ENCODE data around the gene OSBPL2. TPM values are rescaled to one million over a fixed set of nuclear protein-coding genes. Genes with fewer than 3 reads are reported as not detected.

OSBPL2 gene
- total RNA-seq, 4 donors from 2014 or later: 52.8 to 86.7 (median 64.2) TPM

DNA sequence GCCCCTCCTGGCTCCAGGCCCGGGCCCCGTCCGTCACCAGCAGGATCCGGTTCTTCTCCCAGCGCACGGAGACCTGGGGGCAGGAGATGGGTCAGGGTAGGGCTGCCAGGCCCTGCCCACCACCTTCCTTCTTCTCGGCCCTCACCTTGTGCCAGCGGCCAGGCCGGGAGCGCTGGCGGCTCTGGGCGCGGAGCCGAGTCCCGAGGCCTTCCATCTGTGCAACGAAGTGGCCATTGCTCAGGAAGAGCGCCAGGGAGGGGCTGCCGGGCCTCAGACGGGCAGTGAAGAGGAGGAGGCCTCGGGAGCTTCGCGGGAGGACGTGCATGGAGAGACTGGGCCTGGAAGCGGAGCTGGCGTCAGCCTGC lies 72.4 kb downstream of the OSBPL2 start:
- Histone ChIP-seq H3K9me3 (no peaks in the 10 kb centered on the region), H3K4me1 (peaks cover 0 to 3% (median 0%) of the 10 kb centered on the region in 4 donors), H3K27me3 (no peaks in the 10 kb centered on the region), H3K36me3 (peaks cover 0 to 75% (median 0%) of the 10 kb centered on the region in 3 donors), H3K4me3 (no peak overlapping the region), H3K27ac (no peak overlapping the region)
- DNase-seq: no peak
- TF ChIP-seq POLR2A (IDR thresholded peaks at IDR 0.05): no peak
- TF ChIP-seq, protein P1, sequence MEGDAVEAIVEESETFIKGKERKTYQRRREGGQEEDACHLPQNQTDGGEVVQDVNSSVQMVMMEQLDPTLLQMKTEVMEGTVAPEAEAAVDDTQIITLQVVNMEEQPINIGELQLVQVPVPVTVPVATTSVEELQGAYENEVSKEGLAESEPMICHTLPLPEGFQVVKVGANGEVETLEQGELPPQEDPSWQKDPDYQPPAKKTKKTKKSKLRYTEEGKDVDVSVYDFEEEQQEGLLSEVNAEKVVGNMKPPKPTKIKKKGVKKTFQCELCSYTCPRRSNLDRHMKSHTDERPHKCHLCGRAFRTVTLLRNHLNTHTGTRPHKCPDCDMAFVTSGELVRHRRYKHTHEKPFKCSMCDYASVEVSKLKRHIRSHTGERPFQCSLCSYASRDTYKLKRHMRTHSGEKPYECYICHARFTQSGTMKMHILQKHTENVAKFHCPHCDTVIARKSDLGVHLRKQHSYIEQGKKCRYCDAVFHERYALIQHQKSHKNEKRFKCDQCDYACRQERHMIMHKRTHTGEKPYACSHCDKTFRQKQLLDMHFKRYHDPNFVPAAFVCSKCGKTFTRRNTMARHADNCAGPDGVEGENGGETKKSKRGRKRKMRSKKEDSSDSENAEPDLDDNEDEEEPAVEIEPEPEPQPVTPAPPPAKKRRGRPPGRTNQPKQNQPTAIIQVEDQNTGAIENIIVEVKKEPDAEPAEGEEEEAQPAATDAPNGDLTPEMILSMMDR (IDR thresholded peaks at IDR 0.05): no peak

DNA sequence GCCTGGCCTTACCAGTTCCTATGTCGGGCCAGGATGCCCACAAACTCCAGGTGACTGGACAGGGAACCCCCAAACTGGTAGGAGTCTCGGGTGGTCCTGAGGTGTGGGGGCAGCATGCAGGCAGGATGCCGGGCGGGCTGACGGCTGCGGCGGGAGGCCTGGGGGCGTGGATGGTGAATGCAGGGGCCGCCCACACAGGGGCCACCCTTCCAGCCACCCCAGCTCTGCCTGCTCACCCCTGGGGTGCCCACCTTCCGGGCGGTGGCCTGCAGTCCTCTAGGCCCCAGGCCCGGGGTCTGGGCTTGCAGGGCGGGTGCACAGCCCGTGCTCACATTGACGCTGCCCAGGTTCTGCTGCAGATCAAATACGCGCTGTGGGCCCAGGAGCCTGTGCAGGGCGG lies 72.8 kb downstream of the OSBPL2 start:
- H3K4me3 ChIP-seq: no peak overlapping the region
- DNase-seq: no peak
- TF ChIP-seq, protein P1 (IDR thresholded peaks at IDR 0.05): no peak
- TF ChIP-seq POLR2A (IDR thresholded peaks at IDR 0.05): no peak
- H3K27ac ChIP-seq: no peak overlapping the region
- H3K4me1 ChIP-seq: no peaks in the 10 kb centered on the region
- H3K27me3 ChIP-seq: no peaks in the 10 kb centered on the region
- H3K9me3 ChIP-seq: no peaks in the 10 kb centered on the region
- peaks cover 0 to 74% (median 0%) of the 10 kb centered on the region in 3 donors for H3K36me3 ChIP-seq

DNA sequence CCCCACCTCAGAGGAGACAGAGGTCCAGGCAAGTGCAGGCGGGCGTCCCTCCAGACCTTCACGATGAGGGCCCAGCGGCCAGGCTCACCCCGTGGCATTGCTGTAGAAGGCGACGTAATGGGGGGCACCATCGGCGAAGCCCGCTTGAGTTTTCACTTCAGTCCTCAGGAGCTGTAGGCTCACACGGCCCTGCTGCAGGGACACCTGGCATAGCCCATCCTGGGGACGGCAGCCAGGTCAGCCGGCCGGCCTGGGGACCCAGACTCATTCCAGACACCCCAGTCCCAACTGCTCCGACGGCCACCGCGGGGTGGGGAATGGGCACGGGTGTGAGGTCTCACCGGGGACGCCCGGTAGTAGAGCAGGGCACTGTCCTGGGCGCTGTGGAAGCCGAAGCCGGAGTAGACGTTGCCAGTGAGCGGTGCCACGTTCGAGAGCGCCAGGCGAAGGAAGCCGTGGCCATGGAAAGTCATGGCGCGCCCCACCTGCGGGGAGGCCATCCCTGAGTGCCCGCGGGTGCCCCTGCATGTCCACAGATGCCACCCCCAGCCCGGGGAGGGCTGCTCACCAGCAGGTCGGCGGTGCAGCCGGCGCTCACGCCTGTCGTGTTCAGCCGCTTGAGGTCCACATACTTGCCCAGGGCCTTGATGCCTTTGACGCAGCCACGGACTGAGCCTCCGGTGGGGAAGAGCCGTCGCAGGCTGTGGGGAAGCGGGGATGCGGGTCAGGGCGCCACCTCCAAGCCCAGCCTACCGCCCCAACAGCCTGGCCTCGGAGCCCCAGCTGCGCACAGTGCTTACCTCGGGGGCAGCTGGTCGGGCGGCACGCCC lies 73.7 kb downstream of the OSBPL2 start:
- Histone ChIP-seq H3K9me3 (no peaks in the 10 kb centered on the region), H3K27me3 (no peaks in the 10 kb centered on the region), H3K36me3 (peaks cover 0 to 74% (median 0%) of the 10 kb centered on the region in 3 donors), H3K4me1 (no peaks in the 10 kb centered on the region), H3K27ac (no peak overlapping the region), H3K4me3 (no peak overlapping the region)
- no peak for DNase-seq
- TF ChIP-seq, protein P1 (IDR thresholded peaks at IDR 0.05): no peak
- no peak for TF ChIP-seq POLR2A (IDR thresholded peaks at IDR 0.05)

- TF ChIP-seq, protein P1 (IDR thresholded peaks at IDR 0.05): no peak
- no peak for TF ChIP-seq POLR2A (IDR thresholded peaks at IDR 0.05)
- no peaks in the 10 kb centered on the region for H3K9me3 ChIP-seq
- H3K36me3 ChIP-seq: peaks cover 0 to 74% (median 0%) of the 10 kb centered on the region in 3 donors
- no peak for DNase-seq
- no peak overlapping the region for H3K4me3 ChIP-seq
- H3K4me1 ChIP-seq: no peaks in the 10 kb centered on the region
- H3K27me3 ChIP-seq: no peaks in the 10 kb centered on the region
- no peak overlapping the region for H3K27ac ChIP-seq
Measured at GRCh38 chr20:62312662-62312977, 74.3 kb downstream of the OSBPL2 start.

GRCh38 chr20:62313021-62313420 lies 74.7 kb downstream of the OSBPL2 start:
- H3K4me1 ChIP-seq: no peaks in the 10 kb centered on the region
- H3K27me3 ChIP-seq: no peaks in the 10 kb centered on the region
- peaks cover 0 to 70% (median 0%) of the 10 kb centered on the region in 3 donors for H3K36me3 ChIP-seq
- H3K4me3 ChIP-seq: no peak overlapping the region
- H3K9me3 ChIP-seq: no peaks in the 10 kb centered on the region
- no peak overlapping the region for H3K27ac ChIP-seq
- no peak for DNase-seq
- TF ChIP-seq, protein P1 (IDR thresholded peaks at IDR 0.05): no peak
- no peak for TF ChIP-seq POLR2A (IDR thresholded peaks at IDR 0.05)
